HL-60/S4 (cell line): ENCODE data around the gene TIMM8A.
"Not testable (repeated sequence)": the region's sequence is repeated elsewhere in the genome, so short reads cannot be mapped to it uniquely, and the experiment has no call there.

Source experiments
- in situ Hi-C: fragments of 300-500 bp; cut with MboI; formaldehyde crosslinking; loops from 2 replicates; pipeline ENCODE4 v1.14.3; 2022; ENCODE audit warnings: low sequenced_read_pairs

TIMM8A gene

GRCh38 chrX:101360390-101360789 lies 11.8 kb upstream of the TIMM8A start:
- in situ Hi-C loops = no loop called here

DNA sequence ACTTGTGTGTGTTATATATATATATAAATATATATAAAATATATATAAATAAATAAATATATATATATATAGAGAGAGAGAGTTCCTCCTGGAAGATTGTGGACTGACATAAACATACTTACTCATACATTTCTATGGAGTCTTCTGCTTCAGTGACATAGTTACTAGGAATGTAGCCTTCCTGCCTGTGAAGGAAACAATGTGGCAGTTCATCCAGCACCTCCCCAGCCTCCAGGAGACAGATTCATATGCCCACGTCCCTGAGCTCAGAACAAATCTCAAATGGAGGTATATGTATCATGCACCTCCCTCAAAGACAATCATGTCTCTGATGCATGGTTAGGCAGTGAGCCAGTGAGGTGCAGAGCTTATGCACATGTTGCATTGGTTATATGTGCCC lies 11.4 kb upstream of the TIMM8A start:
- in situ Hi-C loops = no loop called here

- in situ Hi-C loops = no loop called here
Measured at GRCh38 chrX:101357166-101357795, 8.7 kb upstream of the TIMM8A start.

GRCh38 chrX:101349193-101349562 lies 636 bp upstream of the TIMM8A start:
- in situ Hi-C loops = no loop called here

GRCh38 chrX:101347859-101348451 lies 587 bp downstream of the TIMM8A start:
- in situ Hi-C loops = no loop called here

- in situ Hi-C loops = no loop called here
Measured at GRCh38 chrX:101337776-101338271, 10.7 kb downstream of the TIMM8A start.

GRCh38 chrX:101334310-101334709 lies 14.2 kb downstream of the TIMM8A start:
- in situ Hi-C loops = not testable (repeated sequence)

DNA sequence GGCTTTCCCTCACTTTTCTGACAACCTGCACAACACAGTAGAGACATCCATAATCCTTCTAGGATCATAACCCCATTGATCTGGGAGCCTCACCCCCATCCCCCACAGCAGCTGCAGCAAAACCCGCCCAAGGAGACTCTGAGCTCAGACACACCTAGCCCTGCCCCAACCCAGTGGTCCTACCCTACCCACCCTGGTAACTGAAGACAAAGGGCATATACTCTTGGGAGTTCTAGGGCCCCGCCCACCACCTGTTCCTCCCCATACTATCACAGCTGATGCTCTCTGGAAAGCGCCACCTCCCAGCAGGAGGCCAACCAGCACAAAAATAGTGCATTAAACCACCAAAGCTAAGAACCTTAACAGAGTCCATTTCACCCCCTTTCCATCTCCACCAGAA lies 21.9 kb downstream of the TIMM8A start:
- in situ Hi-C loops = not testable (repeated sequence)

DNA sequence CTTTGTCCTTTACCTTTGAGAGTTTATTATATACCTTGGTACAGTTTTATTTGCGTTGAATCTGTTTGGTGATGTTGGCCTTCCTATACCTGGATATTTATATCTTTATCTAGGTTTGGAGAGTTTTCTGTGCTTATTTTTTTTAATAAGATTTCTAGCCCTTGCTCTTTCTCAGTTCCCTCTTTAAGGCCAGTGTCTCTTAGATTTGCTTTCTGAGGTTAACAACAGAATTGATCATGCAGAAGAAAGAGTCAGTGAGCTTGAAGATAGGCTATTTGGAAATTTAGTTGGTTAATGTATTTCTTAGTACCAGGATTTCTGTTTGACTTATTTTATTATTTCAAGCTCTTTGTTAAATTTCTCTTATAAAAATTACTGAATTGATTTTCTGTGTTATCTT lies 44.8 kb downstream of the TIMM8A start:
- in situ Hi-C loops = no loop called here
